ENCODE measurements around the gene KIF11. TPM values are rescaled to one million over a fixed set of nuclear protein-coding genes. Genes with fewer than 3 reads are reported as not detected.
A peak's percentile ranks its signal among the peaks of the same experiment; 100 is the strongest.

KIF11 gene
- total and polyA plus RNA-seq, 9 of the 15 experiments (the other 6 are each of a cell fraction or from before 2014, with no cell fraction given): 11.3 to 54.4 (median 29.2) TPM

DNA sequence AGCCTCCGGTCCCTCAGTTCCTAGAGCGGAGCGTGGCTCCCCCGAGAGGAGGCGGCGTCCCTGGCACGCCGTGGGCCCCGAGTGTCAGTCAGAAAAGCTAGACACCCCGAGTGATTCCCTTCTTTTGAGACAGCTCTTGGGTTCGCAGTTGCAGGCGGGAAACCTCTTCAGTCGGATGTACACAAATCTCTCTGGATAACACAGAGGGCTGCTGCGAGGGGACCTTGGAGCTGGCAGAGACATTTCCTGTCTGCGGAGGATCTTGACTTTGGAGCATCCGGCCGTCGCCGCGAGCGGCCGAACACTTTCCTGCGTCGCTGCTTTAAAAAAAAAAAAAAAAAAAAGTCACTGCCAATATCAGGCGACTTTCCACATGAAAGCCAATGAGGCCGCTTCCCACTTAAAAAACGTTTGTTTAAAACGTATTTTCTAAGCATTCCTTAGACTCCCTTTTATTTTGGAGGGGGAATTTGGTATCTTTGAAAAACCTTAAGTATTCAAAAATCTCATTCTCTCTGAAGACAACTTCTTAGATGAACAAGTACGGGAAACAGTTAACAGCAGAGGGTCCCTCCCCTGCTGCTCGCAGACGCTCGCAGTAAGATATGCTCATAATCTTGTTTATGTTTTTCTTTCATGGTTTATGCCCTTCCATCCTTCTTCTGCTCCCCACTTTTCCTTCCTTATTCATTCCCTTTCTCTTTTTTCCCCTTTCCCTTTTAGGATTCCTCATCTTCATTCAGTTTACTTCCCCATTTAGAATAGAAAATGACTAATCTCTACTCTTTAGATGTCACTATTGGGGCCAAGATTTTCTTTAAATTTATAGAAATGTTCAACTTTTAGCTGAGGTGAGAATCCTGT, 106.8 kb downstream of the KIF11 start (continued):
- TF ChIP-seq, protein P1, sequence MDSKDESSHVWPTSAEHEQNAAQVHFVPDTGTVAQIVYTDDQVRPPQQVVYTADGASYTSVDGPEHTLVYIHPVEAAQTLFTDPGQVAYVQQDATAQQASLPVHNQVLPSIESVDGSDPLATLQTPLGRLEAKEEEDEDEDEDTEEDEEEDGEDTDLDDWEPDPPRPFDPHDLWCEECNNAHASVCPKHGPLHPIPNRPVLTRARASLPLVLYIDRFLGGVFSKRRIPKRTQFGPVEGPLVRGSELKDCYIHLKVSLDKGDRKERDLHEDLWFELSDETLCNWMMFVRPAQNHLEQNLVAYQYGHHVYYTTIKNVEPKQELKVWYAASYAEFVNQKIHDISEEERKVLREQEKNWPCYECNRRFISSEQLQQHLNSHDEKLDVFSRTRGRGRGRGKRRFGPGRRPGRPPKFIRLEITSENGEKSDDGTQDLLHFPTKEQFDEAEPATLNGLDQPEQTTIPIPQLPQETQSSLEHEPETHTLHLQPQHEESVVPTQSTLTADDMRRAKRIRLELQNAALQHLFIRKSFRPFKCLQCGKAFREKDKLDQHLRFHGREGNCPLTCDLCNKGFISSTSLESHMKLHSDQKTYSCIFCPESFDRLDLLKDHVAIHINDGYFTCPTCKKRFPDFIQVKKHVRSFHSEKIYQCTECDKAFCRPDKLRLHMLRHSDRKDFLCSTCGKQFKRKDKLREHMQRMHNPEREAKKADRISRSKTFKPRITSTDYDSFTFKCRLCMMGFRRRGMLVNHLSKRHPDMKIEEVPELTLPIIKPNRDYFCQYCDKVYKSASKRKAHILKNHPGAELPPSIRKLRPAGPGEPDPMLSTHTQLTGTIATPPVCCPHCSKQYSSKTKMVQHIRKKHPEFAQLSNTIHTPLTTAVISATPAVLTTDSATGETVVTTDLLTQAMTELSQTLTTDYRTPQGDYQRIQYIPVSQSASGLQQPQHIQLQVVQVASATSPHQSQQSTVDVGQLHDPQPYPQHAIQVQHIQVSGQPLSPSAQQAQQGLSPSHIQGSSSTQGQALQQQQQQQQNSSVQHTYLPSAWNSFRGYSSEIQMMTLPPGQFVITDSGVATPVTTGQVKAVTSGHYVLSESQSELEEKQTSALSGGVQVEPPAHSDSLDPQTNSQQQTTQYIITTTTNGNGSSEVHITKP (IDR thresholded peaks at IDR 0.05; ENCODE audit: partially characterized antibody): no peak
- TF ChIP-seq ELF1 (tag; IDR thresholded peaks at IDR 0.05): peak; percentile 37; the same call in 1 of the 2 replicates

DNA sequence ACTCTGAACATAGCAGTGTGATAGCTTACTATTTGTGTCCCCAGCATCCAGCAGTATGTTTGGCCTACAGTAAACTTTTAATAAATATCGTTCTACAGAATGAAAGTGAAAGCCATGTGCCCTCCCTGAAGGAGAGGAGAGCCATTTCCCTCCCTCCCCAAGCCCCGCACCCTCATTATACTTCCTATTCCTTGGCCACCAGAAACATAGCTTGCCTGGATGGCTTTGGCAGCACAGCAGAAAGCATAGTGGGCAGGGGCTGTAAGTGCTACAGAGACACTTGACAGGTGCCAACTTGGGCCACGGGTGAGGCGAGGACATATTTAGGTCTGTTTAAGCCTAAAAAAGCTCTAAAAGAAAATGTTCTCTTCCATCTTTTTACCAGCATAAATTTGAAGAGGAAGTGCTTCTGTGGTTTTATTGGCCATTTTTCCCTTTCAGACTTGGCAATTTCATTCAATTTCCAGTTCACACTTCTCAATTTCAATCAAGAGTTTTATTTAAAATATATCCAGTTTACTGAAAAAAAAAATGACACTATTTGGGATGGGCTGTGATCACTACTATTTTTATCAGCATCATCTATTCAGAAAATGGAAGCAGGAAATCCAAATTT, 109.5 kb downstream of the KIF11 start:
- intact Hi-C loops (cut with micrococcal nuclease) (no loop called here), in situ Hi-C loops (cut with MboI) (no loop called here)
- peaks cover 6 to 16% of the 10 kb centered on the region in 2 experiments; a peak in 4 of 5 replicates for H3K4me1 ChIP-seq (replicated peaks in 1 of 2; ENCODE audit: control insufficient read depth in 2 of 2, insufficient read depth in 2 of 2, low read length in 2 of 2)
- H3K9me1 ChIP-seq (ENCODE audit: control insufficient read depth, insufficient read depth, low read length): no peaks in the 10 kb centered on the region
- 33% methylated on average over 2 of the region's 4 CpGs for WGBS (ENCODE audit: insufficient coverage, low coverage, missing lambda C conversion rate)
- BruUV-seq (replicated peaks): no TSS peak
- DNase-seq (ENCODE audit: extremely low read depth in 1 of 4, low spot score in 3 of 4): peak in 1 of 4 experiments; percentile 27
- peak overlapping the region; percentile 35 for H3K27ac ChIP-seq (ENCODE audit: extremely low read depth, low read depth, low read length)
- ATAC-seq: peak; percentile 6; the same call in 1 of the 3 replicates
- no peak overlapping the region for H3K4me3 ChIP-seq
- 0 out of 3 replicates have a peak, but pooled peaks cover 4% of the 10 kb centered on the region for H3K79me2 ChIP-seq (ENCODE audit: control insufficient read depth, insufficient read depth, low read length)
- H3K9me3 ChIP-seq (replicated peaks; ENCODE audit: control insufficient read depth, insufficient read depth, low read depth, low read length): no peaks in the 10 kb centered on the region
- peak overlapping the region; percentile 90 for H2AFZ ChIP-seq (ENCODE audit: low read depth, low read length)
- no peaks in the 10 kb centered on the region for H3K27me3 ChIP-seq (ENCODE audit: control insufficient read depth in 2 of 2, insufficient read depth in 2 of 2, low read length in 2 of 2)
- CTCF ChIA-PET (ENCODE audit: low intra/inter-chr PET ratio): no interaction called here
- no peaks in the 10 kb centered on the region for H3K36me3 ChIP-seq (ENCODE audit: control insufficient read depth, insufficient read depth, low read length)
- POLR2A ChIA-PET: interaction anchor here (0.6 to 1.5 kb wide), 5 partner anchors 10 to 128 kb away, joined by 3 to 4 read pairs (median 3); no protein-coding TSS in a partner anchor
- H3K4me2 ChIP-seq (ENCODE audit: insufficient read depth, low read length): peak overlapping the region; percentile 50
- no peak for FAIRE-seq
- peak overlapping the region; percentile 34 to 65; a peak in 2 of 4 replicates for H3K9ac ChIP-seq (ENCODE audit: insufficient read depth in 1 of 2, low read depth in 2 of 2, low read length in 2 of 2)
- H4K20me1 ChIP-seq (replicated peaks; ENCODE audit: control insufficient read depth, insufficient read depth, low read length): no peaks in the 10 kb centered on the region
- peak in 1 of 3 experiments; percentile 25 for TF ChIP-seq YY1 (IDR thresholded peaks at IDR 0.05; ENCODE audit: borderline replicate concordance in 1 of 3, control insufficient read depth in 1 of 3, extremely low read depth in 1 of 3, insufficient read depth in 3 of 3, insufficient read length in 1 of 3, insufficient replicate concordance in 2 of 3, low read depth in 1 of 3, low read length in 2 of 3)
- TF ChIP-seq NFRKB (IDR thresholded peaks at IDR 0.05; ENCODE audit: low read depth): peak; percentile 34; the same call in 1 of the 2 replicates
- no peak for TF ChIP-seq ZNF143 (CRISPR knock-in tag; IDR thresholded peaks at IDR 0.05)
- TF ChIP-seq ZNF79 (CRISPR knock-in tag; IDR thresholded peaks at IDR 0.05; ENCODE audit: low read depth): no peak
- 0 out of 2 replicates have a peak, but pooled peaks have one; percentile 18 for TF ChIP-seq VEZF1 (CRISPR knock-in tag; IDR thresholded peaks at IDR 0.05)
- no peak for TF ChIP-seq ZNF444 (CRISPR knock-in tag; IDR thresholded peaks at IDR 0.05)
- no peak for TF ChIP-seq SMARCA4 (IDR thresholded peaks at IDR 0.05)
- peak; percentile 51; the same call in 1 of the 2 replicates for TF ChIP-seq SPI1 (IDR thresholded peaks at IDR 0.05; ENCODE audit: borderline replicate concordance, low read depth, low read length)

Data from K562 (cell line).